Measurements from ENCODE around the gene TRPV2. TPM values are rescaled to one million over a fixed set of nuclear protein-coding genes. Genes with fewer than 3 reads are reported as not detected.
"Not testable (repeated sequence)": the region's sequence is repeated elsewhere in the genome, so short reads cannot be mapped to it uniquely, and the experiment has no call there.

The TRPV2 gene
- polyA plus RNA-seq, 4 donors: 1.7 to 3.8 (median 3.1) TPM

GRCh38 chr17:16452268-16452667 lies 36.9 kb downstream of the TRPV2 start:
- DNase-seq (ENCODE audit: low read depth in 4 of 4, low spot score in 3 of 4): not testable (repeated sequence)

GRCh38 chr17:16453493-16453851 lies 38.1 kb downstream of the TRPV2 start:
- no peak for DNase-seq (ENCODE audit: low read depth in 4 of 4, low spot score in 3 of 4)

GRCh38 chr17:16455997-16456741 lies 40.8 kb downstream of the TRPV2 start:
- no peak for DNase-seq (ENCODE audit: low read depth in 4 of 4, low spot score in 3 of 4)

- DNase-seq (ENCODE audit: low read depth in 4 of 4, low spot score in 3 of 4): no peak
Observed at GRCh38 chr17:16456742-16457316, 41.5 kb downstream of the TRPV2 start.

GRCh38 chr17:16459271-16459670 lies 43.9 kb downstream of the TRPV2 start:
- DNase-seq (ENCODE audit: low read depth in 4 of 4, low spot score in 3 of 4): no peak

GRCh38 chr17:16459855-16460550 lies 44.6 kb downstream of the TRPV2 start:
- no peak for DNase-seq (ENCODE audit: low read depth in 4 of 4, low spot score in 3 of 4)

GRCh38 chr17:16460796-16461605 lies 45.6 kb downstream of the TRPV2 start:
- no peak for DNase-seq (ENCODE audit: low read depth in 4 of 4, low spot score in 3 of 4)

- DNase-seq (ENCODE audit: low read depth in 4 of 4, low spot score in 3 of 4): no peak
Observed at GRCh38 chr17:16461606-16461866, 46.2 kb downstream of the TRPV2 start.

GRCh38 chr17:16462070-16462864 lies 46.9 kb downstream of the TRPV2 start:
- no peak for DNase-seq (ENCODE audit: low read depth in 4 of 4, low spot score in 3 of 4)

GRCh38 chr17:16463358-16464302 lies 48.3 kb downstream of the TRPV2 start:
- DNase-seq (ENCODE audit: low read depth in 4 of 4, low spot score in 3 of 4): no peak

GRCh38 chr17:16464303-16465051 lies 49.1 kb downstream of the TRPV2 start:
- no peak for DNase-seq (ENCODE audit: low read depth in 4 of 4, low spot score in 3 of 4)

- DNase-seq (ENCODE audit: low read depth in 4 of 4, low spot score in 3 of 4): no peak
Observed at GRCh38 chr17:16465052-16465312, 49.6 kb downstream of the TRPV2 start.

- DNase-seq (ENCODE audit: low read depth in 4 of 4, low spot score in 3 of 4): no peak
Observed at GRCh38 chr17:16465861-16466338, 50.5 kb downstream of the TRPV2 start.

- no peak for DNase-seq (ENCODE audit: low read depth in 4 of 4, low spot score in 3 of 4)
Observed at GRCh38 chr17:16466407-16466806, 51.0 kb downstream of the TRPV2 start.

GRCh38 chr17:16467044-16467443 lies 51.7 kb downstream of the TRPV2 start:
- DNase-seq (ENCODE audit: low read depth in 4 of 4, low spot score in 3 of 4): no peak

GRCh38 chr17:16467886-16468285 lies 52.5 kb downstream of the TRPV2 start:
- no peak for DNase-seq (ENCODE audit: low read depth in 4 of 4, low spot score in 3 of 4)

GRCh38 chr17:16468428-16468992 lies 53.1 kb downstream of the TRPV2 start:
- no peak for DNase-seq (ENCODE audit: low read depth in 4 of 4, low spot score in 3 of 4)

GRCh38 chr17:16470265-16470664 lies 54.9 kb downstream of the TRPV2 start:
- DNase-seq (ENCODE audit: low read depth in 4 of 4, low spot score in 3 of 4): no peak

GRCh38 chr17:16471295-16471694 lies 55.9 kb downstream of the TRPV2 start:
- no peak for DNase-seq (ENCODE audit: low read depth in 4 of 4, low spot score in 3 of 4)
